HepG2 (cell line): ENCODE measurements around the gene NPB. TPM values are rescaled to one million over a fixed set of nuclear protein-coding genes. Genes with fewer than 3 reads are reported as not detected.

ENCODE experiments used
- ATAC-seq: fragments of 200-7000 bp; cut with Tn5 transposase; 3 replicates; pipeline ENCODE4 v1.9.1; 2020; ENCODE audit warnings: mild to moderate bottlenecking, moderate library complexity
- BruUV-seq: library from RNA; stranded (reverse); fragments of 400-500 nt; replicated peaks from 2 replicates; lab custom pipeline; 2021; lab: Mats Ljungman, UMichigan
- CTCF ChIA-PET: fragments of 300-600 bp; formaldehyde crosslinking; extraction: SDS; loops from one replicate; lab custom pipeline; 2021; ENCODE audit warnings: low total read pairs, inconsistent platforms, low intra/inter-chr PET ratio; lab: Yijun Ruan, JAX
- POLR2A ChIA-PET: fragments of 350-600 bp; sonication (Branson Sonifier 250); formaldehyde crosslinking; loops from one replicate; lab custom pipeline; 2020; ENCODE audit warnings: antibody characterized with exemption, inconsistent platforms; lab: Yijun Ruan, JAX
- DNase-seq: peaks from one replicate; pipeline ENCODE4 v3.0.0-alpha.2; 2015; ENCODE audit warnings: low spot score
- FAIRE-seq: peaks from 3 replicates; lab custom pipeline; 2011; peaks lifted over from hg19 to GRCh38; lab: Jason Lieb, UNC
- H2AFZ ChIP-seq: one replicate; pipeline ENCODE4 v1.6.1; 2011; ENCODE audit warnings: low read length, inconsistent platforms
- H3K27ac ChIP-seq: fragments of 300-600 bp; 3 replicates; pipeline ENCODE4 v1.8.0; 2011; ENCODE audit warnings: mixed run types, mild to moderate bottlenecking, mixed read lengths, low read length, inconsistent platforms; ENCODE audit not compliant: insufficient read depth; ENCODE audit errors: extremely low read length
- H3K27me3 ChIP-seq, 2 experiments: fragments of 200-600 bp in 1 of 2; 2 replicates in 1 of 2; 3 replicates in 1 of 2; pipeline versions ENCODE4 v1.6.0 to v1.8.0; 2011; ENCODE audit warnings: low read length in 2 of 2, mild to moderate bottlenecking in 2 of 2, moderate library complexity in 2 of 2, inconsistent platforms in 1 of 2; ENCODE audit not compliant: insufficient read depth in 2 of 2, control insufficient read depth in 1 of 2
- H3K36me3 ChIP-seq, 2 experiments: fragments of 200-600 bp in 1 of 2; replicated peaks in 1 of 2; 2 replicates in 1 of 2; 3 replicates in 1 of 2; pipeline versions ENCODE4 v1.5.1 to v1.8.0; 2011; ENCODE audit warnings: low read length in 2 of 2, inconsistent platforms in 1 of 2; ENCODE audit not compliant: insufficient read depth in 2 of 2, control insufficient read depth in 1 of 2
- H3K4me1 ChIP-seq: 2 replicates; pipeline ENCODE4 v1.5.1; 2012; ENCODE audit warnings: low read length, inconsistent platforms; ENCODE audit not compliant: insufficient read depth
- H3K4me2 ChIP-seq: 2 replicates; pipeline ENCODE4 v1.6.0; 2011; ENCODE audit warnings: low read depth, low read length, inconsistent platforms
- H3K4me3 ChIP-seq, 3 experiments: fragments of 200-600 bp in 1 of 3; sonication (generic), shearing (Covaris generic) in 1 of 3; replicated peaks in 1 of 3; 2 replicates each; pipeline ENCODE4 v1.5.1; 2011 to 2016; ENCODE audit warnings: low read length in 3 of 3, inconsistent platforms in 2 of 3, low read depth in 2 of 3, mild to moderate bottlenecking in 2 of 3, control low read depth in 1 of 3, mixed read lengths in 1 of 3; ENCODE audit not compliant: insufficient read depth in 1 of 3
- H3K79me2 ChIP-seq: one replicate; pipeline ENCODE4 v1.6.1; 2011; ENCODE audit warnings: low read length, inconsistent platforms; ENCODE audit not compliant: insufficient read depth
- H3K9ac ChIP-seq: 2 replicates; pipeline ENCODE4 v1.6.0; 2011; ENCODE audit warnings: mild to moderate bottlenecking, low read depth, low read length, inconsistent platforms; ENCODE audit not compliant: insufficient read depth
- H3K9me3 ChIP-seq: 2 replicates; pipeline ENCODE4 v1.5.1; 2012; ENCODE audit warnings: mild to moderate bottlenecking, low read length
- H4K20me1 ChIP-seq: 2 replicates; pipeline ENCODE4 v1.6.0; 2011; ENCODE audit warnings: inconsistent platforms, mild to moderate bottlenecking, low read length, moderate library complexity; ENCODE audit not compliant: insufficient read depth
- ESRRA ChIP-seq: sonication (generic); formaldehyde crosslinking; IDR thresholded peaks from 2 replicates; pipeline ENCODE4 v1.5.1; 2020; ENCODE audit warnings: mild to moderate bottlenecking, low read depth, missing genetic modification reagents
- HNRNPLL ChIP-seq: fragments of 200-400 bp; formaldehyde crosslinking; IDR thresholded peaks from 2 replicates; pipeline ENCODE4 v1.6.1; 2017; ENCODE audit warnings: mild to moderate bottlenecking, low read depth, low read length; ENCODE audit not compliant: poor library complexity, severe bottlenecking
- LBX2 ChIP-seq: sonication (generic); formaldehyde crosslinking; IDR thresholded peaks from 2 replicates; pipeline ENCODE4 v1.5.0; 2020; ENCODE audit warnings: missing genetic modification reagents, mild to moderate bottlenecking, borderline replicate concordance
- MED8 ChIP-seq: sonication (generic); formaldehyde crosslinking; IDR thresholded peaks from 2 replicates; pipeline ENCODE4 v1.8.1; 2023; ENCODE audit warnings: mild to moderate bottlenecking, missing genetic modification reagents; ENCODE audit not compliant: insufficient replicate concordance
- MYPOP ChIP-seq: sonication (generic); formaldehyde crosslinking; IDR thresholded peaks from 2 replicates; pipeline ENCODE4 v1.8.1; 2023; ENCODE audit warnings: mild to moderate bottlenecking, moderate library complexity, missing genetic modification reagents
- NR2F2 ChIP-seq: IDR thresholded peaks from 2 replicates; pipeline ENCODE4 v1.6.1; 2012; ENCODE audit warnings: low read depth, inconsistent platforms, borderline replicate concordance
- PRDM10 ChIP-seq: sonication (generic); formaldehyde crosslinking; IDR thresholded peaks from 2 replicates; pipeline ENCODE4 v1.4.0; 2020; ENCODE audit warnings: low read depth, missing genetic modification reagents
- RBAK ChIP-seq: sonication (generic); formaldehyde crosslinking; IDR thresholded peaks from 2 replicates; pipeline ENCODE4 v1.5.1; 2020; ENCODE audit warnings: mild to moderate bottlenecking, missing genetic modification reagents
- SKI ChIP-seq: fragments of 450-650 bp; IDR thresholded peaks from one replicate; pipeline ENCODE4 v1.6.1; 2018; ENCODE audit warnings: mild to moderate bottlenecking; ENCODE audit not compliant: partially characterized antibody
- ZFAT ChIP-seq: sonication (generic); formaldehyde crosslinking; conservative IDR thresholded peaks from 2 replicates; pipeline ENCODE4 v1.8.1; 2023; ENCODE audit warnings: missing genetic modification reagents, inconsistent platforms
- ZNF101 ChIP-seq: sonication (generic); formaldehyde crosslinking; IDR thresholded peaks from 2 replicates; pipeline ENCODE4 v1.4.0; 2020; ENCODE audit warnings: mild to moderate bottlenecking, low read depth, missing genetic modification reagents, borderline replicate concordance
- ZNF33B ChIP-seq: sonication (generic); formaldehyde crosslinking; IDR thresholded peaks from 2 replicates; pipeline ENCODE4 v1.5.1; 2020; ENCODE audit warnings: mild to moderate bottlenecking, missing genetic modification reagents
- ZNF576 ChIP-seq: sonication (generic); formaldehyde crosslinking; IDR thresholded peaks from 2 replicates; pipeline ENCODE4 v1.4.0; 2020; ENCODE audit warnings: mild to moderate bottlenecking, missing genetic modification reagents
- ZNF710 ChIP-seq: sonication (generic); formaldehyde crosslinking; IDR thresholded peaks from 2 replicates; pipeline ENCODE4 v1.5.0; 2020; ENCODE audit warnings: mild to moderate bottlenecking, missing genetic modification reagents, borderline replicate concordance
- WGBS: methylation state at CpG from one replicate; pipeline ENCODE4 v1.1.6; 2017; ENCODE audit warnings: low lambda C conversion rate; 5-methylcytosine and 5-hydroxymethylcytosine counted together
- in situ Hi-C: cut with HindIII; loops from 2 replicates; pipeline ENCODE4 v1.10.0; 2017; ENCODE audit warnings: low pct_unique_long_range_greater_than_20kb; ENCODE audit not compliant: extremely low pct_ligation_motif_present
- intact Hi-C: fragments of 100-400 bp; cut with micrococcal nuclease; formaldehyde crosslinking; loops from one replicate; pipeline ENCODE4 v1.10.0; 2022; ENCODE audit not compliant: unreplicated experiment
- polyA plus RNA-seq, 8 experiments: library from polyadenylated mRNA; depleted of rRNA in 3 of 8; stranded (reverse) in 7 of 8; unstranded in 1 of 8; fragments of >200 nt; fragmentation: Illumina TruSeq in 4 of 8; extraction: Trizol in 4 of 8; gene quantifications; 2 replicates each; pipeline versions ENCODE4 v1.2.1 to v1.2.3, GENCODE V29; 2011 to 2016; ENCODE audit warnings: low read depth in 4 of 8, missing spikeins in 1 of 8, mixed read lengths in 1 of 8; ENCODE audit not compliant: insufficient read depth in 1 of 8
- total RNA-seq, 5 experiments: library from RNA; depleted of rRNA; stranded (reverse); fragments of >200 nt; fragmentation: Illumina TruSeq; extraction: Trizol; gene quantifications; 2 replicates each; pipeline ENCODE4 v1.2.3, GENCODE V29; 2016; ENCODE audit warnings: low read depth in 1 of 5

The NPB gene
- total and polyA plus RNA-seq, 2 of the 13 experiments (the other 11 are each of a cell fraction or from before 2014, with no cell fraction given), result 0.11 to 0.93 TPM

DNA sequence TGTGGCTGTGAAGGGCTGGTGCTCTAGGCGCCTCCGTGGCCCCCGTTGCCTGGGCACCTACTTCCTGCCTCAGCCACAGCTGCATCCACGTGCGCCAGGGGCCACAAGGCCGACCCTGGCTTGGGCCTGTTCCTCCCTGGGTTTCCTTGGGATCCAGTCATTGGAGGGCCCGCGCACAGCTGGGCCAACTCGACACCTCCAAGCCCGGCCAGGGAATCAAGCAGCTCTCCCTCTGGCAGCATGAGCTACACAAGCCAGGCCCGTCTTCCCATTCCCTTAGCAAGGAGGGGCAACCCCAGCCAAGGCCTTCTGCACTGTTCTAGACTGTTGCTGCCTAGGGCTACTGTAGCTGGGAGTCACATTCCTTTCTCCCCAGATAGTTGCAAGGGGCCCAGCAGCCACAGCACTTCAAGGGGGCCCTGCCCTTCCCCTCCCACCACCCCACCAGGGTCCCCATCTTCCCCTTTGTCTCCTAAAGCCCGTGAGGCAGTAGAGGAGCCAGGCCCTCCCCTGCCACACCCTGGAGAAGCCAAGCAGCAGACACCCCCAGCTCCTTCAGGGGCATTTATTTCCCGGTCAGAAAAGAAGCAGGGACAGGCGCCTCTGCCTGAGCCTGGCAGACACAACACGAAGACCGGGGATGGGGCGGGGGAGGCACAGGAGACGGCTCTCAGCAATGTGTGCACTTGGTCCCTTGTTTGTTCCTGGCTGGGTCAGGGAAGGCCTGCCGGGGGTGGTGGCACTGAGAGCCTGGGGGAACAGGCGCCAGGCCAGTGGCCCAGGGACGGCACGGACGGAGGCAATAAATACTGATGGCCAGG lies 34.7 kb upstream of the NPB start:
- Histone ChIP-seq H3K9me3 (no peaks in the 10 kb centered on the region), H3K4me2 (no peak overlapping the region), H3K4me1 (peaks cover 89% of the 10 kb centered on the region), H3K9ac (peak overlapping the region; percentile 1; the same call in 1 of the 2 replicates), H3K27ac (peak overlapping the region; percentile 61), H3K27me3 (no peaks in the 10 kb centered on the region), H3K79me2 (peaks cover 45% of the 10 kb centered on the region), H4K20me1 (peaks cover 53% of the 10 kb centered on the region; the same call in 1 of the 2 replicates), H2AFZ (no peak overlapping the region), H3K4me3 (no peak overlapping the region), H3K36me3 (peaks cover 18 to 39% of the 10 kb centered on the region in 2 experiments)
- ChIA-PET POLR2A (interaction anchor here (0.6 to 3.8 kb wide), 13 partner anchors 9 to 237 kb away, joined by 3 to 15 read pairs (median 3); partner anchors contain the start of genes CENPX, LRRC45 and MCRIP1), CTCF (no interaction called here)
- intact Hi-C loops (loop anchor here (5.0 kb wide), 1 partner anchor 155 kb away; the partner anchor contains the start of genes CENPX and LRRC45), in situ Hi-C loops (no loop called here)
- 80% methylated on average over 23 of the region's 23 CpGs for WGBS
- FAIRE-seq (no peak), DNase-seq (peak; percentile 50), ATAC-seq (peak; percentile 9)
- no TSS peak for BruUV-seq
- no peak for TF ChIP-seq LBX2 (CRISPR knock-in tag)
- peak; percentile 30; the same call in 1 of the 2 replicates for TF ChIP-seq ESRRA (CRISPR knock-in tag)
- TF ChIP-seq RBAK, result no peak
- no peak for TF ChIP-seq ZNF576 (CRISPR knock-in tag)
- TF ChIP-seq MED8 (CRISPR knock-in tag), result peak; percentile 71
- TF ChIP-seq ZNF33B (CRISPR knock-in tag), result peak; percentile 51; the same call in 1 of the 2 replicates
- TF ChIP-seq SKI, result no peak
- no peak for TF ChIP-seq ZNF101 (CRISPR knock-in tag)
- no peak for TF ChIP-seq HNRNPLL
- TF ChIP-seq NR2F2, result no peak
- TF ChIP-seq ZFAT (CRISPR knock-in tag), result no peak; the same call in 1 of the 2 replicates
- no peak; the same call in 1 of the 2 replicates for TF ChIP-seq PRDM10 (CRISPR knock-in tag)
- TF ChIP-seq MYPOP, result no peak
- TF ChIP-seq ZNF710 (CRISPR knock-in tag), result no peak
